ENCODE measurements around the gene ADGRF4.
"Not testable (repeated sequence)": the region's sequence is repeated elsewhere in the genome, so short reads cannot be mapped to it uniquely, and the experiment has no call there.

The ADGRF4 gene

GRCh38 chr6:47727391-47727790, 29.0 kb downstream of the ADGRF4 start:
- no peak overlapping the region for H3K4me3 ChIP-seq (ENCODE audit: low read length)
- no peaks in the 10 kb centered on the region for H3K27me3 ChIP-seq (ENCODE audit: insufficient read depth, low read length)
- no peak overlapping the region for H2AFZ ChIP-seq (ENCODE audit: low read depth, low read length)

DNA sequence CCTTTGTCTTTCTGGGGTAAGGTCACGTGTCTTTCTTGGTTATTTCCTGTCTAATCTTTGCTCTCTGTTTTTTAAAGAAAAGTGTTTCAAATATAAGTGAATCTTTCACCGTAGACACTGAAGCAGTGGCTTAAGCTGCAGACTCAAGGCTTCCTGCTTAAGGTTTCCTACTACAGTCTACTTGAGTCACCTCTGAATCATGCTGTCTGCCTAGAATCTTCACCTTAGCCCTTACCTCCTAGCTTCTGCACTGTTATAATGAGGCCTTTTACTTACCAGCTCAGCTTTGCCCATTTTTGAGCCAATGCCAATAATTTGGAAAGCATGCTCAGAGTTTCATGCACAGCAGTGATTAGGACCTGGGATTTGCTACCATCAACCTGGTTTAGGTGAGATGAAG, 30.6 kb downstream of the ADGRF4 start:
- Histone ChIP-seq H3K27me3 (ENCODE audit: insufficient read depth, low read length) (no peaks in the 10 kb centered on the region), H3K36me3 (ENCODE audit: insufficient read depth, low read length) (no peaks in the 10 kb centered on the region), H3K9me3 (ENCODE audit: low read length) (no peaks in the 10 kb centered on the region), H3K4me1 (ENCODE audit: insufficient read depth, low read length) (no peaks in the 10 kb centered on the region), H3K4me3 (ENCODE audit: low read length) (no peak overlapping the region), H2AFZ (ENCODE audit: low read depth, low read length) (no peak overlapping the region)

More at GRCh38 chr6:47727391-47727790, 29.0 kb downstream of the ADGRF4 start:
- Histone ChIP-seq H3K36me3 (ENCODE audit: insufficient read depth, low read length) (no peaks in the 10 kb centered on the region), H3K4me1 (ENCODE audit: insufficient read depth, low read length) (no peaks in the 10 kb centered on the region), H3K9me3 (ENCODE audit: low read length) (no peaks in the 10 kb centered on the region)

DNA sequence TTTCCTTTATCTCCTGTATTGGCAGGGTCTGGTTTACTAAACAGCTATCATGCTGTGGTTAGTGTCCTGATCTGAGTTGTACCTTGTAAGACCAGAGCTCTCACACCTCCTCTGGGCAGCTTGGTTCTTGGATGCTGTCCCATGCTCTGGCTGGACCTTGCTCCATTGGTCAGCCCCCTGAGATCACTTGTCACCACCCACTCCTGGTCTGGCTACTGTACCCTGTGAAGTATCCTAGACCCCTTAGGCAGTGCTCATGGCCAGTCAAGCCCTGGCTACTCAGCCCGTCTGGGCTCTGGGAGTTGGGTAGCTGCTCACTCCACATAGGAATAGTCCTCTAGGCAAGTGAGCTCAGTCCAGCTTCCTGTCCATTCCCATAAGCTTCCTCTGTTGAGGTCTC, 31.1 kb downstream of the ADGRF4 start:
- no peaks in the 10 kb centered on the region for H3K27me3 ChIP-seq (ENCODE audit: insufficient read depth, low read length)
- H3K4me1 ChIP-seq (ENCODE audit: insufficient read depth, low read length), result no peaks in the 10 kb centered on the region
- no peaks in the 10 kb centered on the region for H3K36me3 ChIP-seq (ENCODE audit: insufficient read depth, low read length)
- H2AFZ ChIP-seq (ENCODE audit: low read depth, low read length), result no peak overlapping the region
- H3K9me3 ChIP-seq (ENCODE audit: low read length), result no peaks in the 10 kb centered on the region
- H3K4me3 ChIP-seq (ENCODE audit: low read length), result no peak overlapping the region

DNA sequence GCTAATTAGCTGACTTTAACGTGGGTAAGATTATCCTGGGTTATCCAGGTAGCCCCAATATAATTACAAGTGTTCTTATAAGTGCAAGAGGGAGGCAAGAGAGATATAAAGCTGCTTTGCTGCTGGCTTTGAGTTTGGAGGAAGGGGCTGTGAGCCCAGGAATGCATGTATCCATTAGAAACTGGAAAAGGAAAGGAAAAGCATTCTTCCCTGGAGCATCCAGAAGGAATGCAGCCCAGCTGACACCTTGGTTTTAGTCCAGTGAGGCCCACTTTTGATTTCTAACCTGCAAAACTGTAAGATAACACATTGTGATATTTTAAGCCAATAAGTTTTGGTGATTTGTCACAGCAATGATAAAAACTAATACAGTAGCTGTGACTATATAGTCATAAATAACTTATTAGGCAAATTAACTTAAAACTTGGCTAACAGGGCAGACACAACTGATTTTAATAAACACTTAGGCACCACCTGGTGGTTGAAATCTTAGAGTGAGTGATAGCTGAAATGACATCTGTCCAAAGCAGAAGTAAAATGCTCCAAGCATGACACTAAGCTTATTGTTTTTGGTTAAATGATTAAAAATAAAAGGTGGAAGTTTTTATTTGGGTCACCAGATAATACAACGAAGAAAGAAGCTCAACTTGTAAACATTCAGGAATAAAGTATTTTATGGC, 35.6 kb downstream of the ADGRF4 start:
- H3K4me1 ChIP-seq (ENCODE audit: insufficient read depth, low read length), result no peaks in the 10 kb centered on the region
- H2AFZ ChIP-seq (ENCODE audit: low read depth, low read length), result no peak overlapping the region
- H3K4me3 ChIP-seq (ENCODE audit: low read length), result no peak overlapping the region
- no peaks in the 10 kb centered on the region for H3K9me3 ChIP-seq (ENCODE audit: low read length)
- no peaks in the 10 kb centered on the region for H3K36me3 ChIP-seq (ENCODE audit: insufficient read depth, low read length)
- H3K27me3 ChIP-seq (ENCODE audit: insufficient read depth, low read length), result no peaks in the 10 kb centered on the region

- Histone ChIP-seq H3K9me3 (ENCODE audit: low read length) (no peaks in the 10 kb centered on the region), H3K27me3 (ENCODE audit: insufficient read depth, low read length) (no peaks in the 10 kb centered on the region), H3K4me3 (ENCODE audit: low read length) (no peak overlapping the region), H2AFZ (ENCODE audit: low read depth, low read length) (no peak overlapping the region), H3K36me3 (ENCODE audit: insufficient read depth, low read length) (no peaks in the 10 kb centered on the region), H3K4me1 (ENCODE audit: insufficient read depth, low read length) (no peaks in the 10 kb centered on the region)
These were observed 36.6 kb downstream of the ADGRF4 start for GRCh38 chr6:47734831-47735481.

GRCh38 chr6:47736083-47736700, 37.8 kb downstream of the ADGRF4 start:
- Histone ChIP-seq H3K27me3 (ENCODE audit: insufficient read depth, low read length) (no peaks in the 10 kb centered on the region), H3K4me1 (ENCODE audit: insufficient read depth, low read length) (no peaks in the 10 kb centered on the region), H3K9me3 (ENCODE audit: low read length) (no peaks in the 10 kb centered on the region), H3K4me3 (ENCODE audit: low read length) (no peak overlapping the region), H3K36me3 (ENCODE audit: insufficient read depth, low read length) (no peaks in the 10 kb centered on the region), H2AFZ (ENCODE audit: low read depth, low read length) (no peak overlapping the region)

DNA sequence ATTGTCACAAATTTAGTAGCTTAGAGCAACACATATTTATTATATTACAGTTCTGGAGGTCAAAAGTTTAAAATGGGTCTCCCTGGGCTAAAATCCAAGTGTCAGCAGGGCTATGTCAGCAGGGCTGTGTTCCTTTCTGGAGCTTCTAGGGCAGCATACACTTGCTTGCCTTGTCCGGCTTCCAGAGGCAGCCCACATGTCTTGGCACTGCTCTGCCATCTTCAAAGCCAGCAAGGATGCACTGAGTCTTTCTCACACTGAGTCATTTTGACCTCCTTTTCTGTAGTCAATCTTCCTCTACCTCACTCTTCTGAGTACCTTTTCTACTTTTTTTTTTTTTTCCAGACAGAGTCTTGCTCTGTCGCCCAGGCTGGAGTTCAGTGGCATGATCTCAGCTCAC, 39.0 kb downstream of the ADGRF4 start:
- Histone ChIP-seq H2AFZ (ENCODE audit: low read depth, low read length) (no peak overlapping the region), H3K4me1 (ENCODE audit: insufficient read depth, low read length) (no peaks in the 10 kb centered on the region), H3K36me3 (ENCODE audit: insufficient read depth, low read length) (no peaks in the 10 kb centered on the region), H3K9me3 (ENCODE audit: low read length) (no peaks in the 10 kb centered on the region), H3K27me3 (ENCODE audit: insufficient read depth, low read length) (no peaks in the 10 kb centered on the region), H3K4me3 (ENCODE audit: low read length) (no peak overlapping the region)

DNA sequence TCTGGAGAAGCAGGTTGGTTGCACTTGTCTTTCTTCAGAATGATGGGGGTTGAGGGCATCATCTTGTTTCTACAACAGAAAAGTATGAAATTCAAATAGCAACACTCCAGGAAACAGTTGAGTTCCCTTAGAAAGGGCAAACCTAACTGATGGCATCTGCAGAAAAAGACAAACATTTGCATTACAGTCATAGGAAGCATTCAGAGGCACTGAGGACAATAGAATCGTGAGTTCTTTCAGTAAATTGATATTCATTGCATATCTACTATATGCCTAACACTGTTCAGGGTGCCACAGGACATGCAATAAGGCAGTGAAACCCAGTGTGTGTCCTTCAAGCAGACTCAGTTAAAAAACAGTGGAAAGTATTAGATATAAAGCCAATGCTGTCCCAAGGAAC, 42.3 kb downstream of the ADGRF4 start:
- Histone ChIP-seq H3K36me3 (ENCODE audit: insufficient read depth, low read length) (no peaks in the 10 kb centered on the region), H3K9me3 (ENCODE audit: low read length) (no peaks in the 10 kb centered on the region), H3K4me3 (ENCODE audit: low read length) (no peak overlapping the region), H2AFZ (ENCODE audit: low read depth, low read length) (no peak overlapping the region), H3K27me3 (ENCODE audit: insufficient read depth, low read length) (no peaks in the 10 kb centered on the region), H3K4me1 (ENCODE audit: insufficient read depth, low read length) (no peaks in the 10 kb centered on the region)

GRCh38 chr6:47741807-47742206, 43.4 kb downstream of the ADGRF4 start:
- no peaks in the 10 kb centered on the region for H3K27me3 ChIP-seq (ENCODE audit: insufficient read depth, low read length)
- no peaks in the 10 kb centered on the region for H3K36me3 ChIP-seq (ENCODE audit: insufficient read depth, low read length)
- H3K4me1 ChIP-seq (ENCODE audit: insufficient read depth, low read length), result no peaks in the 10 kb centered on the region
- no peak overlapping the region for H3K4me3 ChIP-seq (ENCODE audit: low read length)
- no peak overlapping the region for H2AFZ ChIP-seq (ENCODE audit: low read depth, low read length)
- H3K9me3 ChIP-seq (ENCODE audit: low read length), result no peaks in the 10 kb centered on the region

DNA sequence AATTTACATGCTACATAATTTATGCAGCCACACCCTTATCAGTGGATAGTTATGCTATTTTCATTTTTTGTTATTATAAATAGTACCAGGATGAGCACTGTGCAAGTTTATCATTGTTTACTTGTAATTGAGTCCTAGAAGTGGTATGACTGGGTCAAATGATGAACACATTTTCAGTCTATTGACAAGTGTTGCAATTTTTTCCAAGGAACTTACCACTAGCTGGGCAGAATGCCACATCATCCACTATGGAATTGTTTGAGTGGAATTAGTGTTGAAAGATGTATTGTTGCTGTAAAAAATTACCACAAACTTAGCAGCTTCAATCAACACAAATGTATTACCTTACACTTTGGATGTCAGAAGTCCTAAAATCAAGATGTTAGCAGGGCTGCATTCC, 45.4 kb downstream of the ADGRF4 start:
- Histone ChIP-seq H3K27me3 (ENCODE audit: insufficient read depth, low read length) (no peaks in the 10 kb centered on the region), H3K36me3 (ENCODE audit: insufficient read depth, low read length) (no peaks in the 10 kb centered on the region), H2AFZ (ENCODE audit: low read depth, low read length) (no peak overlapping the region), H3K4me3 (ENCODE audit: low read length) (no peak overlapping the region), H3K4me1 (ENCODE audit: insufficient read depth, low read length) (no peaks in the 10 kb centered on the region), H3K9me3 (ENCODE audit: low read length) (no peaks in the 10 kb centered on the region)

GRCh38 chr6:47745269-47745668, 46.9 kb downstream of the ADGRF4 start:
- H3K4me3 ChIP-seq (ENCODE audit: low read length); H3K27me3 ChIP-seq (ENCODE audit: insufficient read depth, low read length); H3K36me3 ChIP-seq (ENCODE audit: insufficient read depth, low read length); H3K4me1 ChIP-seq (ENCODE audit: insufficient read depth, low read length); H3K9me3 ChIP-seq (ENCODE audit: low read length); H2AFZ ChIP-seq (ENCODE audit: low read depth, low read length): not testable (repeated sequence)

GRCh38 chr6:47749757-47750156, 51.4 kb downstream of the ADGRF4 start:
- H3K4me1 ChIP-seq (ENCODE audit: insufficient read depth, low read length), result no peaks in the 10 kb centered on the region
- no peaks in the 10 kb centered on the region for H3K36me3 ChIP-seq (ENCODE audit: insufficient read depth, low read length)
- H3K9me3 ChIP-seq (ENCODE audit: low read length), result no peaks in the 10 kb centered on the region
- H3K27me3 ChIP-seq (ENCODE audit: insufficient read depth, low read length), result no peaks in the 10 kb centered on the region
- no peak overlapping the region for H2AFZ ChIP-seq (ENCODE audit: low read depth, low read length)
- no peak overlapping the region for H3K4me3 ChIP-seq (ENCODE audit: low read length)

GRCh38 chr6:47752801-47753200, 54.4 kb downstream of the ADGRF4 start:
- H3K9me3 ChIP-seq (ENCODE audit: low read length), result no peaks in the 10 kb centered on the region
- H3K27me3 ChIP-seq (ENCODE audit: insufficient read depth, low read length), result no peaks in the 10 kb centered on the region
- no peaks in the 10 kb centered on the region for H3K4me1 ChIP-seq (ENCODE audit: insufficient read depth, low read length)
- H3K36me3 ChIP-seq (ENCODE audit: insufficient read depth, low read length), result no peaks in the 10 kb centered on the region
- no peak overlapping the region for H3K4me3 ChIP-seq (ENCODE audit: low read length)
- H2AFZ ChIP-seq (ENCODE audit: low read depth, low read length), result no peak overlapping the region
